Thymus (tissue), 11 donors: Measurements from ENCODE around the gene UCK1. TPM values are rescaled to one million over a fixed set of nuclear protein-coding genes. Genes with fewer than 3 reads are reported as not detected.

Experiments used
- DNase-seq, 9 donors: peaks; one replicate each; pipeline ENCODE4 v3.0.0-alpha.2; 2013; ENCODE audit warnings: low spot score in 9 of 9, low read depth in 6 of 9, missing footprints in 1 of 9
- H3K27ac ChIP-seq, 2 donors: one replicate each; pipeline ENCODE4 v1.5.1; 2013; ENCODE audit warnings: control low read depth in 1 of 2, low read depth in 1 of 2, low read length in 1 of 2, mild to moderate bottlenecking in 1 of 2, moderate library complexity in 1 of 2
- H3K27me3 ChIP-seq, 2 donors: one replicate each; pipeline ENCODE4 v1.5.1; 2013; ENCODE audit warnings: low read length in 1 of 2; ENCODE audit not compliant: control insufficient read depth in 2 of 2, insufficient read depth in 1 of 2
- H3K36me3 ChIP-seq, 2 donors: one replicate each; pipeline ENCODE4 v1.5.1; 2013; ENCODE audit warnings: low read length in 1 of 2, mild to moderate bottlenecking in 1 of 2, moderate library complexity in 1 of 2; ENCODE audit not compliant: control insufficient read depth in 2 of 2, insufficient read depth in 2 of 2
- H3K4me1 ChIP-seq, 2 donors: one replicate each; pipeline ENCODE4 v1.5.1; 2013; ENCODE audit warnings: low read length in 2 of 2; ENCODE audit not compliant: control insufficient read depth in 2 of 2, insufficient read depth in 2 of 2
- H3K4me3 ChIP-seq, 2 donors: one replicate each; pipeline ENCODE4 v1.5.1; 2013; ENCODE audit warnings: low read length in 2 of 2, control low read depth in 1 of 2, mild to moderate bottlenecking in 1 of 2
- H3K9me3 ChIP-seq, 2 donors: one replicate each; pipeline ENCODE4 v1.5.1; 2013; ENCODE audit warnings: low read length in 1 of 2, mild to moderate bottlenecking in 1 of 2; ENCODE audit not compliant: control insufficient read depth in 2 of 2, insufficient read depth in 1 of 2
- WGBS: extraction: QIAGEN DNeasy Blood & Tissue Kit; methylation state at CpG from one replicate; pipeline ENCODE4 v1.1.7; 2013; 5-methylcytosine and 5-hydroxymethylcytosine counted together
- polyA plus RNA-seq: library from polyadenylated mRNA; stranded (reverse); fragments of 200-250 nt; gene quantifications from one replicate; pipeline ENCODE4 v1.2.3, GENCODE V29; 2013
- total RNA-seq: library from RNA; stranded (reverse); fragments of 120-200 nt; gene quantifications from one replicate; pipeline ENCODE4 v1.2.4, GENCODE V29; 2013
- donor health status: healthy.

The UCK1 gene
- total and polyA plus RNA-seq, 2 donors = 24.7 to 24.9 TPM

DNA sequence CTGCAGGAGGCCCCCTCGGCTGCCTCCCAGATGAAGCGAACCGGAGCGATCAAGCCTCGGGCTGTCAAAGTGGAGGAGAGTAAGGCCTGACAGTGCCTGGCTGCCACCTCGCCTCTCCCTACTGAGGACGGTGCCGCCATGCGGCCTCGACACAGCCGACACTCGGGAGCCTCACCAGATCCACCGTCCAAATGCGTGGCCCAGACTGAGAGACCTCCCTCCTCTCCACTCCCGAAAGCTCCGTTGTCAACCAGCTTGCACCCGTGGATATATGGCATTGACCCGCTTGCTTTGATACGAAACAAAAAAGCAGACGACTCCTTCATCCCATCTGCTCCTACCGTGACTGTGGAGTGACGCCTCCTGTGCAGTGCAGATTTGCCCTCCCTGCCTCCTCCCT is 35.3 kb downstream of the UCK1 start:
- Histone ChIP-seq H3K27me3 (no peaks in the 10 kb centered on the region), H3K4me1 (peaks cover 14 to 17% of the 10 kb centered on the region in 2 donors), H3K36me3 (peaks cover 87 to 93% of the 10 kb centered on the region in 2 donors), H3K9me3 (no peaks in the 10 kb centered on the region), H3K4me3 (no peak overlapping the region), H3K27ac (no peak overlapping the region)
- DNase-seq = no peak
- WGBS = 92% methylated on average over 22 of the region's 22 CpGs

DNA sequence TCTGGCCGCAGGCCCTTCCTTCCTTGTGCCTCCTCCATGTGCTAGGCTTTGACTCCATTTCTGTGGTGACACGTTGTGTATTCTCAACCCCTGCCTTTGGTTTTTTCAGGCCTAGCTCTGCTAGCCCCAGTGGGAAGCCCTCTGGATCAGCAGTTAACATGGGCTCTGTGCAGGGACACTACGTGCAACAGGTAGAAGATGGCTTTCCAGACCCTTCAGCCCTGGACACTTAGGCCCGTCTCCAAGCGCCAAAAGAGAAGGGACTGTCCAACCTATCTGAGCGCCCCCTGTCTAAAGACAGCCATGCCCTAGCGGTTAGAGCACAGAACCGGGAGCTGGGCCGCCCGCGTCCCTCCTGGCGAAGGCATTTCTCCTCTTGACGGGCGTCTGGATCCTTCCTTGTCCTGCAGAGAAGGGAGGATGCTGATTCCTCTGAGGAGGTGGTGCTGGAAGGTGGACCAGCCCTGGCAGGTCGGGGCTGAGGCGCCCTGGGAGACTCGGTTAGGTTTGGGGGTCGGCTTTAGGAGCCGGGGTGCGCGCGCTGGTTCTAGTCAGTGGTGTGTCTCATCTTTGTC is 36.7 kb downstream of the UCK1 start:
- Histone ChIP-seq H3K36me3 (peaks cover 97 to 98% of the 10 kb centered on the region in 2 donors), H3K9me3 (peaks cover 0 to 2% of the 10 kb centered on the region in 2 donors), H3K4me3 (no peak overlapping the region), H3K27me3 (no peaks in the 10 kb centered on the region), H3K4me1 (peaks cover 3 to 4% of the 10 kb centered on the region in 2 donors), H3K27ac (no peak overlapping the region)
- DNase-seq = no peak
- 97% methylated on average over 22 of the region's 22 CpGs for WGBS

DNA sequence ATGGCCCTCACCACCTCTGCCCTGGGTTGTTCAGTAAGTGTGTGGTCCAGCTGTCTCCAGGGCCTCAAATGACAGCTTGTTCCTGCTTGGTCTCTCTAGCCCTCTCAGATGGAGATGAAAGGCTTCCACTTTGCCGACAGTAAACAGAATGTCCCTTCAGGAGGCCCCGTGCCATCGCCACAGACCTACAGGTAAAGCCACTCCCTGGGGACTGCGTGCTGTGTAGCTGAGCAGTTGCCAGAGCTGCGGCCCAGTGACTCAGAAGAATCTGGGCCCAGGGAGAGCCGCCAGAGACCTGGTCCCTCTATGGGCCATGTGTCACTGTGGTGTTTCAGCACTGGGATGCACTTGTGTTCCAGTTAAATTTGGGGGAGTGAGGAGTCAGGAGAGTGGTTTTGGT is 39.0 kb downstream of the UCK1 start:
- no peak overlapping the region for H3K27ac ChIP-seq
- no peak overlapping the region for H3K4me3 ChIP-seq
- peaks cover 98 to 99% of the 10 kb centered on the region in 2 donors for H3K36me3 ChIP-seq
- DNase-seq = no peak
- 90% methylated on average over 6 of the region's 6 CpGs for WGBS
- peaks cover 0 to 2% of the 10 kb centered on the region in 2 donors for H3K9me3 ChIP-seq
- H3K27me3 ChIP-seq = no peaks in the 10 kb centered on the region
- no peaks in the 10 kb centered on the region for H3K4me1 ChIP-seq

GRCh38 chr9:131491001-131491710 is 39.9 kb downstream of the UCK1 start:
- H3K27me3 ChIP-seq = no peaks in the 10 kb centered on the region
- WGBS = 98% methylated on average over 20 of the region's 20 CpGs
- H3K4me1 ChIP-seq = no peaks in the 10 kb centered on the region

DNA sequence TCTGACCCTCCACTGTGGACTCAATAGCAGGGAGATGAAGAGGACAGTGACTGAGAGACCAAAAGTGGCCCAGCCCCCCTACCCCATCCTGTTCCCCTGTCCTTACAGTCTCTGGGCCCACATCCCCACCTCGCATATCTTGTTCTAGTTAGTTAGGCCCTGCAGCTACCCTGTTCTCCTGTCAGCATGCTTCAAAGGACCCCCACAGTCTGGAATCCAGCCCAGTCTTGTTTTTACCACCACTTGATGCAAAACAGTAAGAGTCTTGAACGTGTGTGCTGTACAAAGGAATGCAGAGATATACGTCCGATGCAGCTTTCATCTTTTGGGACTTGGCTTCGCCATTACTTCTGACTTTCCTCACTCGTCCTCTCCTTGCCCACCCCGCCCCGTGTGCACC is 40.5 kb downstream of the UCK1 start:
- no peak for DNase-seq
- H3K27me3 ChIP-seq = no peaks in the 10 kb centered on the region
- peaks cover 98 to 99% of the 10 kb centered on the region in 2 donors for H3K36me3 ChIP-seq
- peaks cover 0 to 2% of the 10 kb centered on the region in 2 donors for H3K9me3 ChIP-seq
- no peak overlapping the region for H3K27ac ChIP-seq
- H3K4me3 ChIP-seq = no peak overlapping the region
- WGBS = 84% methylated on average over 8 of the region's 8 CpGs
- no peaks in the 10 kb centered on the region for H3K4me1 ChIP-seq

More at GRCh38 chr9:131491001-131491710, 39.9 kb downstream of the UCK1 start:
- peaks cover 0 to 2% of the 10 kb centered on the region in 2 donors for H3K9me3 ChIP-seq
- DNase-seq = no peak
- H3K27ac ChIP-seq = no peak overlapping the region
- peaks cover 98 to 99% of the 10 kb centered on the region in 2 donors for H3K36me3 ChIP-seq
- no peak overlapping the region for H3K4me3 ChIP-seq

DNA sequence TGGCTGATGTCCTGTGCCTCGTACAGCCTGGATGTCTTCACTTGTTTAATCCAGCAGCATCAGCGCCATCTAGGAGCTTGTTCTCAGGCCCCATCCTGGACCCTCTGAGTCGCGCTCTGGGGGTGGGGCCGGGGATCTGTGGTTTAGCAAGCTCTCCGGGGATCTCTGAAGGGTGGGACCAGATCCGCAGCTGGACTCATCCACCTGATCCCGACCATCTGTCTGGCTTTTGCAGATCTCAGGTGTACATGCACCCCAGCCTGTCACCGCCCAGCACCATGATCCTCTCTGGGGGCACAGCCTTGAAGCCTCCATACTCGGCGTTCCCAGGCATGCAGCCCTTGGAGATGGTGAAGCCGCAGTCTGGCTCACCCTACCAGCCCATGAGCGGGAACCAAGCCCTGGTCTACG is 43.4 kb downstream of the UCK1 start:
- peaks cover 0 to 2% of the 10 kb centered on the region in 2 donors for H3K9me3 ChIP-seq
- no peak for DNase-seq
- peaks cover 98 to 100% of the 10 kb centered on the region in 2 donors for H3K36me3 ChIP-seq
- H3K4me1 ChIP-seq = no peaks in the 10 kb centered on the region
- H3K27me3 ChIP-seq = no peaks in the 10 kb centered on the region
- no peak overlapping the region for H3K4me3 ChIP-seq
- WGBS = 93% methylated on average over 14 of the region's 14 CpGs
- H3K27ac ChIP-seq = no peak overlapping the region

GRCh38 chr9:131487001-131487400 is 44.1 kb downstream of the UCK1 start:
- DNase-seq = no peak
- no peaks in the 10 kb centered on the region for H3K4me1 ChIP-seq
- H3K4me3 ChIP-seq = no peak overlapping the region
- peaks cover 98 to 100% of the 10 kb centered on the region in 2 donors for H3K36me3 ChIP-seq
- no peak overlapping the region for H3K27ac ChIP-seq
- H3K27me3 ChIP-seq = no peaks in the 10 kb centered on the region
- peaks cover 0 to 2% of the 10 kb centered on the region in 2 donors for H3K9me3 ChIP-seq
- 96% methylated on average over 9 of the region's 9 CpGs for WGBS

DNA sequence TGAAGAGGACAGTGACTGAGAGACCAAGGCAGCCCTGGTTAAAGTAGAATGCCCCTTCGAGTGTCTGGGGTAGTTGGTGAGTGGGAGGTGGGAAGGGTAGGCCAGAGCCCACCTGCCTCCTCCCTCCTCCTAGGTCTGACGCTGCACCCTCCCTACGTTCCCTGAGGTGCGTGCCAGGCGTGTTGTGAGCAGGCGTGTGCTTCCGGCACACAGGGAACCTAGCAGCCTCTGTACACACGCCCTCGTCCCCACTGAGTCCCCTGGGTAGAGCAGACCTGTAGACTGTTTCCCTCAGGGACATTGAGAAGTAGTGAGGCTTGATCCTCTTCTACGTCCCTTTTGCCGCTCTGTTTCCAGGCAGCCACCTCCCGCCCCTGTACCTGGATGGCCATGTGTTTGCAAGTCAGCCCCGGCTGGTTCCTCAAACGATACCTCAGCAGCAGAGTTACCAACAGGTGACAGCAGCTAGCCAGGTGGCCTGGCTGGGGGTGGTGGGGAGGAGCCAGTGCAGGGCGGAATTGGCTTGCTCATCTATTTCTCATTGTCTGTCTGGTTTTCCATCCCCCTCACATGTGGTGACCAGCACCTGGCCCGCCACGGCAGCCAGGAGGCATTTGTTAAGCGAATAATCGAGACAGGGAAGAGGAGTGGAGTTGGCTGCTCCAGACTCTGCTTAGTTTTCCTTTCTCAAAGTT is 45.2 kb downstream of the UCK1 start:
- H3K9me3 ChIP-seq = peaks cover 0 to 2% of the 10 kb centered on the region in 2 donors
- H3K36me3 ChIP-seq = peaks cover 96 to 97% of the 10 kb centered on the region in 2 donors

GRCh38 chr9:131485206-131485605 is 45.9 kb downstream of the UCK1 start:
- Histone ChIP-seq H3K36me3 (peaks cover 95 to 96% of the 10 kb centered on the region in 2 donors), H3K27ac (no peak overlapping the region), H3K4me1 (no peaks in the 10 kb centered on the region), H3K4me3 (no peak overlapping the region), H3K27me3 (no peaks in the 10 kb centered on the region), H3K9me3 (peaks cover 0 to 2% of the 10 kb centered on the region in 2 donors)
- DNase-seq = no peak
- WGBS = 97% methylated on average over 12 of the region's 12 CpGs

More for the DNA sequence above, 45.2 kb downstream of the UCK1 start:
- H3K27ac ChIP-seq = no peak overlapping the region
- no peaks in the 10 kb centered on the region for H3K27me3 ChIP-seq
- H3K4me1 ChIP-seq = no peaks in the 10 kb centered on the region
- WGBS = 96% methylated on average over 19 of the region's 19 CpGs
- H3K4me3 ChIP-seq = no peak overlapping the region
- DNase-seq = no peak
